SK-N-SH (cell line): ENCODE measurements around the gene SLC17A9.

ENCODE experiments used
- EP300 ChIP-seq, 2 experiments: IDR thresholded peaks; 2 replicates each; pipeline versions ENCODE4 v1.4.0 to v1.6.1; 2012; ENCODE audit warnings: borderline replicate concordance in 1 of 2, low read depth in 1 of 2, low read length in 1 of 2
- GABPA ChIP-seq: IDR thresholded peaks from 2 replicates; pipeline ENCODE4 v1.4.0; 2012; ENCODE audit warnings: low read depth, mild to moderate bottlenecking
- IRF3 ChIP-seq: fragments of 150-350 bp; IDR thresholded peaks from 2 replicates; pipeline ENCODE4 v1.6.1; 2016; ENCODE audit warnings: mild to moderate bottlenecking, low read depth, low read length
- MEF2A ChIP-seq: IDR thresholded peaks from 2 replicates; pipeline ENCODE4 v1.4.0; 2012; ENCODE audit warnings: low read depth, borderline replicate concordance
- REST ChIP-seq: IDR thresholded peaks from 2 replicates; pipeline ENCODE4 v1.6.1; 2012; ENCODE audit warnings: mild to moderate bottlenecking, low read depth, low read length, moderate library complexity
- YY1 ChIP-seq: IDR thresholded peaks from 2 replicates; pipeline ENCODE4 v1.4.0; 2012; ENCODE audit warnings: low read depth, mild to moderate bottlenecking
- TF ChIP-seq, protein P1 (sequence below): fragments of 200-600 bp; sonication (generic); IDR thresholded peaks from 2 replicates; pipeline ENCODE4 v1.6.1; 2017; ENCODE audit warnings: antibody characterized with exemption, mild to moderate bottlenecking, moderate library complexity
- TF ChIP-seq, protein P2 (sequence below): IDR thresholded peaks from 2 replicates; pipeline ENCODE4 v1.4.0; 2012; ENCODE audit warnings: low read depth, borderline replicate concordance
- TF ChIP-seq, protein P3 (sequence below): IDR thresholded peaks from 2 replicates; pipeline ENCODE4 v1.4.0; 2012; ENCODE audit warnings: low read depth

- TF ChIP-seq MEF2A (no peak), EP300 (IDR thresholded peaks at IDR 0.05; ENCODE audit: borderline replicate concordance in 1 of 2, low read depth in 1 of 2, low read length in 1 of 2) (no peak), REST (no peak), YY1 (no peak), IRF3 (no peak), GABPA (no peak)
- TF ChIP-seq, protein P1, sequence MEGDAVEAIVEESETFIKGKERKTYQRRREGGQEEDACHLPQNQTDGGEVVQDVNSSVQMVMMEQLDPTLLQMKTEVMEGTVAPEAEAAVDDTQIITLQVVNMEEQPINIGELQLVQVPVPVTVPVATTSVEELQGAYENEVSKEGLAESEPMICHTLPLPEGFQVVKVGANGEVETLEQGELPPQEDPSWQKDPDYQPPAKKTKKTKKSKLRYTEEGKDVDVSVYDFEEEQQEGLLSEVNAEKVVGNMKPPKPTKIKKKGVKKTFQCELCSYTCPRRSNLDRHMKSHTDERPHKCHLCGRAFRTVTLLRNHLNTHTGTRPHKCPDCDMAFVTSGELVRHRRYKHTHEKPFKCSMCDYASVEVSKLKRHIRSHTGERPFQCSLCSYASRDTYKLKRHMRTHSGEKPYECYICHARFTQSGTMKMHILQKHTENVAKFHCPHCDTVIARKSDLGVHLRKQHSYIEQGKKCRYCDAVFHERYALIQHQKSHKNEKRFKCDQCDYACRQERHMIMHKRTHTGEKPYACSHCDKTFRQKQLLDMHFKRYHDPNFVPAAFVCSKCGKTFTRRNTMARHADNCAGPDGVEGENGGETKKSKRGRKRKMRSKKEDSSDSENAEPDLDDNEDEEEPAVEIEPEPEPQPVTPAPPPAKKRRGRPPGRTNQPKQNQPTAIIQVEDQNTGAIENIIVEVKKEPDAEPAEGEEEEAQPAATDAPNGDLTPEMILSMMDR = no peak
- TF ChIP-seq, protein P2, sequence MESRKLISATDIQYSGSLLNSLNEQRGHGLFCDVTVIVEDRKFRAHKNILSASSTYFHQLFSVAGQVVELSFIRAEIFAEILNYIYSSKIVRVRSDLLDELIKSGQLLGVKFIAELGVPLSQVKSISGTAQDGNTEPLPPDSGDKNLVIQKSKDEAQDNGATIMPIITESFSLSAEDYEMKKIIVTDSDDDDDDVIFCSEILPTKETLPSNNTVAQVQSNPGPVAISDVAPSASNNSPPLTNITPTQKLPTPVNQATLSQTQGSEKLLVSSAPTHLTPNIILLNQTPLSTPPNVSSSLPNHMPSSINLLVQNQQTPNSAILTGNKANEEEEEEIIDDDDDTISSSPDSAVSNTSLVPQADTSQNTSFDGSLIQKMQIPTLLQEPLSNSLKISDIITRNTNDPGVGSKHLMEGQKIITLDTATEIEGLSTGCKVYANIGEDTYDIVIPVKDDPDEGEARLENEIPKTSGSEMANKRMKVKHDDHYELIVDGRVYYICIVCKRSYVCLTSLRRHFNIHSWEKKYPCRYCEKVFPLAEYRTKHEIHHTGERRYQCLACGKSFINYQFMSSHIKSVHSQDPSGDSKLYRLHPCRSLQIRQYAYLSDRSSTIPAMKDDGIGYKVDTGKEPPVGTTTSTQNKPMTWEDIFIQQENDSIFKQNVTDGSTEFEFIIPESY = no peak
- TF ChIP-seq, protein P3, sequence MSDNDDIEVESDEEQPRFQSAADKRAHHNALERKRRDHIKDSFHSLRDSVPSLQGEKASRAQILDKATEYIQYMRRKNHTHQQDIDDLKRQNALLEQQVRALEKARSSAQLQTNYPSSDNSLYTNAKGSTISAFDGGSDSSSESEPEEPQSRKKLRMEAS = no peak
These were observed 49.4 kb upstream of the SLC17A9 start for GRCh38 chr20:62902926-62903615.
